Neutrophil (primary cell): ENCODE measurements around the gene SLC25A12.

Experiments
- H3K27ac ChIP-seq: fragments of 200-600 bp; sonication (generic); 2 replicates; pipeline ENCODE4 v1.5.1; 2016; ENCODE audit warnings: mild to moderate bottlenecking, moderate library complexity
- H3K27me3 ChIP-seq: fragments of 200-600 bp; sonication (generic); 2 replicates; pipeline ENCODE4 v1.6.0; 2016; ENCODE audit warnings: mild to moderate bottlenecking
- H3K36me3 ChIP-seq: fragments of 200-600 bp; sonication (generic); 2 replicates; pipeline ENCODE4 v1.5.1; 2017
- H3K4me1 ChIP-seq, 2 experiments: fragments of 200-600 bp in 1 of 2; sonication (generic) in 1 of 2; 1 replicate in 1 of 2; 2 replicates in 1 of 2; pipeline versions ENCODE4 v1.5.1 to v1.6.1; 2013 to 2016; ENCODE audit warnings: low read depth in 1 of 2, low read length in 1 of 2, mild to moderate bottlenecking in 1 of 2, moderate library complexity in 1 of 2; ENCODE audit not compliant: control insufficient read depth in 1 of 2, insufficient read depth in 1 of 2
- H3K4me3 ChIP-seq, 2 experiments: fragments of 200-600 bp in 1 of 2; sonication (generic) in 1 of 2; 1 replicate in 1 of 2; 2 replicates in 1 of 2; pipeline ENCODE4 v1.5.1; 2013 to 2016; ENCODE audit warnings: low read depth in 1 of 2, low read length in 1 of 2, mild to moderate bottlenecking in 1 of 2, moderate library complexity in 1 of 2
- H3K9me3 ChIP-seq: fragments of 200-600 bp; sonication (generic); 2 replicates; pipeline ENCODE4 v1.5.1; 2016
- TF ChIP-seq, protein P1 (sequence below): fragments of 200-600 bp; sonication (generic); IDR thresholded peaks from 2 replicates; pipeline ENCODE4 v1.5.1; 2016; ENCODE audit warnings: antibody characterized with exemption

Gene SLC25A12

DNA sequence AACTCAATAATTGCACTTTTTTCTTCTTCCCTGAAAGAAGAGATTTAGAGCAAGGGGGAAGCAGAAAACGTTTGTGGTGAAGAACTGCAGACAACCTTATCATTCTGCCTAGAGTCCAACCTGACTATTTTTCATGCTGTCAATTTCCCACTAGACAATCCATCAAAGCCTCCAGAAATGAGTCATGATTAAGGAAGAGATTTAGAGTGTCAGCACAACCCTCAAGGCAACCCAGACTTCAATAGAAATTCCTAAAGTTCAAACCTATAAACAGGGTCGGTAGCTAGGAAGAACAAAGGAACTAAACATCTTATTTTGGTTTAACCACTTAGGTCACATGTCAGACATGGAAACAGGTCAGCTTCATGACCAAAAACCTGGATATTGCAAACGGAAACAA lies 86.9 kb downstream of the SLC25A12 start:
- no peak overlapping the region for H3K27ac ChIP-seq
- H3K4me3 ChIP-seq: no peak overlapping the region
- H3K4me1 ChIP-seq: no peaks in the 10 kb centered on the region
- H3K9me3 ChIP-seq: no peaks in the 10 kb centered on the region
- no peaks in the 10 kb centered on the region for H3K36me3 ChIP-seq
- no peaks in the 10 kb centered on the region for H3K27me3 ChIP-seq
- TF ChIP-seq, protein P1, sequence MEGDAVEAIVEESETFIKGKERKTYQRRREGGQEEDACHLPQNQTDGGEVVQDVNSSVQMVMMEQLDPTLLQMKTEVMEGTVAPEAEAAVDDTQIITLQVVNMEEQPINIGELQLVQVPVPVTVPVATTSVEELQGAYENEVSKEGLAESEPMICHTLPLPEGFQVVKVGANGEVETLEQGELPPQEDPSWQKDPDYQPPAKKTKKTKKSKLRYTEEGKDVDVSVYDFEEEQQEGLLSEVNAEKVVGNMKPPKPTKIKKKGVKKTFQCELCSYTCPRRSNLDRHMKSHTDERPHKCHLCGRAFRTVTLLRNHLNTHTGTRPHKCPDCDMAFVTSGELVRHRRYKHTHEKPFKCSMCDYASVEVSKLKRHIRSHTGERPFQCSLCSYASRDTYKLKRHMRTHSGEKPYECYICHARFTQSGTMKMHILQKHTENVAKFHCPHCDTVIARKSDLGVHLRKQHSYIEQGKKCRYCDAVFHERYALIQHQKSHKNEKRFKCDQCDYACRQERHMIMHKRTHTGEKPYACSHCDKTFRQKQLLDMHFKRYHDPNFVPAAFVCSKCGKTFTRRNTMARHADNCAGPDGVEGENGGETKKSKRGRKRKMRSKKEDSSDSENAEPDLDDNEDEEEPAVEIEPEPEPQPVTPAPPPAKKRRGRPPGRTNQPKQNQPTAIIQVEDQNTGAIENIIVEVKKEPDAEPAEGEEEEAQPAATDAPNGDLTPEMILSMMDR: no peak

DNA sequence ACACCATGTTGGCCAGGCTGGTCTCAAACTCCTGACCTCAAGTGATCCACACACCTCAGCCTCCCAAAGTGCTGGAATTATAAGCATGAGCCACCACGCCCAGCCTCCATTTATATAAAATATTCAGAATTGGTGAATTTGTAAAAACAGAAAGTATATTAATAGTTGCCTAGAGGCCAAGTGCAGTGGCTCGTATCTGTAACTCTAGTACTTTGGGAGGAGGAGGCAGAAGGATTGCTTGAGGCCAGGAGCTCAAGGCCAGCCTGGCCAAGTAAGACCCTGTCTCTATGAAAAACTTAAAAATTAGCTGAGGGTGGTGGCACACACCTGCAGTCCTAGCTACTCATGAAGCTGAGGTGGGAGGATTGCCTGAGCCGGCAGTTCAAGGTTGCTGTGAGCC lies 89.6 kb downstream of the SLC25A12 start:
- Histone ChIP-seq H3K36me3 (no peaks in the 10 kb centered on the region), H3K4me1 (no peaks in the 10 kb centered on the region), H3K27me3 (no peaks in the 10 kb centered on the region), H3K9me3 (no peaks in the 10 kb centered on the region), H3K4me3 (no peak overlapping the region), H3K27ac (no peak overlapping the region)
- TF ChIP-seq, protein P1: no peak

DNA sequence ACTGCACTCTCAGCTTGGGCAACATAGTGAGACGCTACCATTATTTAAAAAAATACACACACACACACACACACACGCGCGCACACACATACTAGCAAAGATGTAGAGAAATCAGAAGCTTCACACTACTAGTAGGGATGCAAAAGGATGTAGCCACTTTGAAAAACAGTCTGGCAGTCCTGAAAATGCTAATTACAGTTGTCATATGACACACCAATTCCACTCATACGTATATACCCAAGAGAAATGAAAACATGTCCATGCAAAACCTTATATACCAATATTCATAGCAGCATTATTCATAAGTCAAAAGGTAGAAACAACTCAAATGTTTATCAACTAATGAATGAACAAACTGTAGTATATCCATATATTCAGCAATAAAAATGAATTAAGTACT lies 90.3 kb downstream of the SLC25A12 start:
- H3K9me3 ChIP-seq: no peaks in the 10 kb centered on the region
- TF ChIP-seq, protein P1: no peak
- H3K4me3 ChIP-seq: no peak overlapping the region
- H3K4me1 ChIP-seq: peaks cover 0 to 2% of the 10 kb centered on the region in 2 experiments
- no peaks in the 10 kb centered on the region for H3K27me3 ChIP-seq
- no peaks in the 10 kb centered on the region for H3K36me3 ChIP-seq
- no peak overlapping the region for H3K27ac ChIP-seq

DNA sequence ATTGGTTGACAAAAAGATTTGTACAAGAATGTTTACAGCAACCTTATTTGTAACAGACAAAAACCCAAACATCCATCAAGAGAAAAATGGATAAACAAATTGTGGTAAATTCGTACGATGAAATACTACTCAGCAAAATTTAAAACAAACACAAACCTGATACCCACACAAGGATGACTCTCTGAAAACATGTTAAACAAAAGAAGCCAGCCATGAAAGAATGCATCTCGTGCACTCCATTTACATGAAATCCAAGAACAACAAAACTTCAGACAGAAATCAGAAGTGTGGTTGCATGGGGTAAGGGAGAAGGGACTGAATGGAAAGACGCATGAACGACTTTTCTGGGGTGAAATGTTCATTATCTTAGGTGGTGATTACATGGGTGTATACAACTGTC lies 93.4 kb downstream of the SLC25A12 start:
- Histone ChIP-seq H3K36me3 (no peaks in the 10 kb centered on the region), H3K4me3 (no peak overlapping the region), H3K9me3 (no peaks in the 10 kb centered on the region), H3K27me3 (no peaks in the 10 kb centered on the region), H3K4me1 (peaks cover 0 to 11% of the 10 kb centered on the region in 2 experiments), H3K27ac (no peak overlapping the region)
- TF ChIP-seq, protein P1: no peak

DNA sequence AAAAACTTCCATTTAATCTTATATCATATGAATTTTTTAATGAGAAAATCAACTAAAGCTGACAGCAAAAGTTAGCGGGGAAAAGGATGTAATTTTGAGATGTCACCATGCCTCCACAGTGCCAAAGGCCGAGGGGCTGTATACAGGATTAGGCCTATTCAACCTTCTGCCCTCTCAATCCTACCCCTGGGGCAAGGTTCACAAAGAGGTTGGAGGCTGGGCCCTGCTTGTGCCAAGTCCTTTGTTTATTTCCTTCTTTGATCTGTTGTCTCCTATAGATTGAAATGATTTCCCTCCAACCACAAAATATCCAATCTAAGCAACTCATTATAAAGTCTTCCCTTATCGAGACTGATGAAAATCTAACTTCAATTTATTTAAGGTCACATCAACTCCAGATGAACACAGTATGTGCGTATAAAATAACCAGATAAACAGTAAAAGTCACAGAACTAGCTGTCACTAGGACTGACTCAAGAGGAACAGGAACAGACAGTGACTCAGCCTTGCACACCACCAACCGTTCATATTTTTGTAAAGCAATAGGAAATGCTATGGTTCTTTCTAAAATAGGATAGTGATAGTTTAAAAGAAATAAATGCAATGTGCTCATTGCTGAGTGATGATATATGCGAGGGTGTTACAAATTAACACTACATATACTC lies 95.8 kb downstream of the SLC25A12 start:
- Histone ChIP-seq H3K27me3 (no peaks in the 10 kb centered on the region), H3K27ac (no peak overlapping the region), H3K4me3 (no peak overlapping the region), H3K9me3 (no peaks in the 10 kb centered on the region), H3K36me3 (no peaks in the 10 kb centered on the region), H3K4me1 (peaks cover 0 to 11% of the 10 kb centered on the region in 2 experiments)
- TF ChIP-seq, protein P1: no peak
